WTC11 (cell line): ENCODE results near the gene MICU2. TPM values are rescaled to one million over a fixed set of nuclear protein-coding genes. Genes with fewer than 3 reads are reported as not detected.

ENCODE experiments used
- ATAC-seq: fragments of 200-7000 bp; cut with Tn5 transposase; 2 replicates; pipeline ENCODE4 v1.10.0; 2021; ENCODE audit warnings: mild to moderate bottlenecking, moderate library complexity
- CTCF ChIA-PET: fragments of 300-600 bp; sonication (Branson Sonifier 250); formaldehyde crosslinking; loops from one replicate; lab custom pipeline; 2021; ENCODE audit warnings: antibody characterized with exemption; lab: Charles Lee
- POLR2A ChIA-PET: fragments of 350-600 bp; sonication (Branson Sonifier 250); formaldehyde crosslinking; loops from one replicate; lab custom pipeline; 2021; ENCODE audit warnings: antibody characterized with exemption; lab: Charles Lee
- DNase-seq: peaks from one replicate; pipeline ENCODE4 v3.0.0; 2021; ENCODE audit warnings: low spot score
- H3K27ac Mint-ChIP-seq: 2 replicates; pipeline ENCODE4 v1.8.0; 2021; ENCODE audit warnings: mixed read lengths
- H3K27me3 Mint-ChIP-seq: 2 replicates; pipeline ENCODE4 v1.8.0; 2021; ENCODE audit warnings: low read depth, mild to moderate bottlenecking, moderate library complexity, mixed read lengths
- H3K36me3 Mint-ChIP-seq: 2 replicates; pipeline ENCODE4 v1.8.0; 2021; ENCODE audit warnings: mixed read lengths
- H3K4me1 Mint-ChIP-seq: 2 replicates; pipeline ENCODE4 v1.8.0; 2022; ENCODE audit warnings: mixed read lengths
- H3K4me3 Mint-ChIP-seq: 2 replicates; pipeline ENCODE4 v1.8.0; 2021; ENCODE audit warnings: mild to moderate bottlenecking, moderate library complexity, mixed read lengths
- H3K9me3 Mint-ChIP-seq: 2 replicates; pipeline ENCODE4 v1.8.0; 2021; ENCODE audit warnings: mixed read lengths
- CDX4 ChIP-seq: fragments of 250-450 bp; sonication (Bioruptor Pico); IDR thresholded peaks from 2 replicates; pipeline ENCODE4 v1.9.0; 2021; ENCODE audit warnings: moderate library complexity, mild to moderate bottlenecking, inconsistent platforms, borderline replicate concordance
- CREB1 ChIP-seq: sonication (generic); formaldehyde crosslinking; IDR thresholded peaks from 2 replicates; pipeline ENCODE4 v1.8.0; 2023; ENCODE audit warnings: mild to moderate bottlenecking, missing genetic modification reagents
- FOXJ3 ChIP-seq: sonication (generic); formaldehyde crosslinking; IDR thresholded peaks from 2 replicates; pipeline ENCODE4 v1.9.0; 2021; ENCODE audit warnings: missing genetic modification reagents, mild to moderate bottlenecking, borderline replicate concordance
- FOXK1 ChIP-seq: sonication (generic); formaldehyde crosslinking; IDR thresholded peaks from 2 replicates; pipeline ENCODE4 v1.8.0; 2022; ENCODE audit warnings: mild to moderate bottlenecking, moderate library complexity, missing genetic modification reagents
- IRF2 ChIP-seq: sonication (generic); formaldehyde crosslinking; IDR thresholded peaks from 2 replicates; pipeline ENCODE4 v1.8.0; 2022; ENCODE audit warnings: low read depth, missing genetic modification reagents, borderline replicate concordance
- KAT7 ChIP-seq: sonication (generic); formaldehyde crosslinking; IDR thresholded peaks from 2 replicates; pipeline ENCODE4 v1.8.1; 2023; ENCODE audit warnings: missing genetic modification reagents, mild to moderate bottlenecking, borderline replicate concordance
- MYBL2 ChIP-seq: sonication (generic); formaldehyde crosslinking; IDR thresholded peaks from 2 replicates; pipeline ENCODE4 v1.8.1; 2023; ENCODE audit warnings: mild to moderate bottlenecking, moderate library complexity, missing genetic modification reagents
- ZNF121 ChIP-seq: sonication (generic); formaldehyde crosslinking; IDR thresholded peaks from 2 replicates; pipeline ENCODE4 v1.8.0; 2023; ENCODE audit warnings: missing genetic modification reagents
- ZNF232 ChIP-seq: sonication (generic); formaldehyde crosslinking; IDR thresholded peaks from 2 replicates; pipeline ENCODE4 v1.8.0; 2022; ENCODE audit warnings: mild to moderate bottlenecking, missing genetic modification reagents
- ZNF263 ChIP-seq: sonication (generic); formaldehyde crosslinking; IDR thresholded peaks from 2 replicates; pipeline ENCODE4 v1.8.1; 2022; ENCODE audit warnings: low read depth, mild to moderate bottlenecking, moderate library complexity, missing genetic modification reagents
- ZSCAN18 ChIP-seq: fragments of 250-450 bp; sonication (Bioruptor Pico); IDR thresholded peaks from 2 replicates; pipeline ENCODE4 v2.1.2; 2022; ENCODE audit warnings: mild to moderate bottlenecking, moderate library complexity
- total RNA-seq: library from RNA; stranded (reverse); gene quantifications from 3 replicates; pipeline ENCODE4 v1.2.3, GENCODE V29; 2021
- TF ChIP-seq, protein P1 (sequence below): fragments of 200-600 bp; IDR thresholded peaks from 2 replicates; pipeline ENCODE4 v1.8.0; 2022; ENCODE audit warnings: antibody characterized with exemption
- TF ChIP-seq, protein P2 (sequence below): sonication (generic); formaldehyde crosslinking; IDR thresholded peaks from 2 replicates; pipeline ENCODE4 v1.8.1; 2023; ENCODE audit warnings: mild to moderate bottlenecking, missing genetic modification reagents
- TF ChIP-seq, protein P3 (sequence below): sonication (generic); formaldehyde crosslinking; IDR thresholded peaks from 2 replicates; pipeline ENCODE4 v1.8.1; 2022; ENCODE audit warnings: missing genetic modification reagents, borderline replicate concordance

The MICU2 gene
- total RNA-seq, 1 experiment from 2014 or later, result 33.8 TPM

DNA sequence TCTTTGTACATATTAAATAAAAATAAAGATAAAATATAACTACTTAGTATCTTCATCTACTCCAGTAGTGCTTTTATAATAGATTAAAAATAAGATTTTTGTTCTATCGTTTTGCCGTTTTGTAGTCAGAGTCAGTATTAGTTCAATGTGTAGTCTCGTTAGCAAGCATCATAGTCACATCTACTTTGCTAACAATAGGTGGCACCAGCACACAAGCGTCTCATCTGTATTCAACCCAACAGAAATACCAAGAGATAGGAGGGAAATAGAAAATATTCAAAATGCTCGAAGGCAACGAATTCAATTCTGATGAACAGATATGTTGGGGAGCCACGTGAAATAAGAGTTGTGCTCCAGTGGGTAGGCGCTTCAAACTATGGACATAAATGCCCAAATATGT, 21.4 kb upstream of the MICU2 start (continued):
- no peak for TF ChIP-seq ZSCAN18 (CRISPR knock-in tag)

DNA sequence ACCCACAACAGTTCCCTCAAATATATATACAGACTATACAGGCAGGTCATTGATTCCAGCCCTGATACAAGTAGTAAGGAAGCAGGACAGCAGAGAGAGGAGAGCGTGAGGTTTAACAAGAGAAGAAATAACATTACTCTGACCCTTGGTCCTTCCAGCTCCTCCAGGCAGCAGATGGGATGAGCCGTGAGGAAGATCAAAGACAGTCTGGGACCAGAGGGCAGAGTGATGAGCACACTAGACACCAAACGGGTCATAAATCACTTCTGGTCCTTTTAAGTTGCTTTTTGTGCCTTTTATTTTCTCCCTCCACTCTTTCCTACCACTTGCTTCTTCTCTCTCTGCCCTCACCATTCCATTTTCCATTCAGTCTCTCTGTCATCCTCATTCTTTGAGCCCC, 16.9 kb upstream of the MICU2 start:
- Mint-ChIP-seq H3K4me1 (no peaks in the 10 kb centered on the region), H3K27me3 (no peaks in the 10 kb centered on the region; the same call in none of the 2 replicates), H3K9me3 (peaks cover 6% of the 10 kb centered on the region; the same call in 1 of the 2 replicates), H3K36me3 (no peaks in the 10 kb centered on the region), H3K27ac (no peak overlapping the region), H3K4me3 (no peak overlapping the region)
- DNase-seq, result no peak
- TF ChIP-seq, protein P1, sequence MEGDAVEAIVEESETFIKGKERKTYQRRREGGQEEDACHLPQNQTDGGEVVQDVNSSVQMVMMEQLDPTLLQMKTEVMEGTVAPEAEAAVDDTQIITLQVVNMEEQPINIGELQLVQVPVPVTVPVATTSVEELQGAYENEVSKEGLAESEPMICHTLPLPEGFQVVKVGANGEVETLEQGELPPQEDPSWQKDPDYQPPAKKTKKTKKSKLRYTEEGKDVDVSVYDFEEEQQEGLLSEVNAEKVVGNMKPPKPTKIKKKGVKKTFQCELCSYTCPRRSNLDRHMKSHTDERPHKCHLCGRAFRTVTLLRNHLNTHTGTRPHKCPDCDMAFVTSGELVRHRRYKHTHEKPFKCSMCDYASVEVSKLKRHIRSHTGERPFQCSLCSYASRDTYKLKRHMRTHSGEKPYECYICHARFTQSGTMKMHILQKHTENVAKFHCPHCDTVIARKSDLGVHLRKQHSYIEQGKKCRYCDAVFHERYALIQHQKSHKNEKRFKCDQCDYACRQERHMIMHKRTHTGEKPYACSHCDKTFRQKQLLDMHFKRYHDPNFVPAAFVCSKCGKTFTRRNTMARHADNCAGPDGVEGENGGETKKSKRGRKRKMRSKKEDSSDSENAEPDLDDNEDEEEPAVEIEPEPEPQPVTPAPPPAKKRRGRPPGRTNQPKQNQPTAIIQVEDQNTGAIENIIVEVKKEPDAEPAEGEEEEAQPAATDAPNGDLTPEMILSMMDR, result no peak
- no peak for ATAC-seq
- ChIA-PET POLR2A (no interaction called here), CTCF (interaction anchor here (1.4 kb wide), 1 partner anchor 1175 kb away, joined by 4 read pairs; no protein-coding TSS in a partner anchor)

DNA sequence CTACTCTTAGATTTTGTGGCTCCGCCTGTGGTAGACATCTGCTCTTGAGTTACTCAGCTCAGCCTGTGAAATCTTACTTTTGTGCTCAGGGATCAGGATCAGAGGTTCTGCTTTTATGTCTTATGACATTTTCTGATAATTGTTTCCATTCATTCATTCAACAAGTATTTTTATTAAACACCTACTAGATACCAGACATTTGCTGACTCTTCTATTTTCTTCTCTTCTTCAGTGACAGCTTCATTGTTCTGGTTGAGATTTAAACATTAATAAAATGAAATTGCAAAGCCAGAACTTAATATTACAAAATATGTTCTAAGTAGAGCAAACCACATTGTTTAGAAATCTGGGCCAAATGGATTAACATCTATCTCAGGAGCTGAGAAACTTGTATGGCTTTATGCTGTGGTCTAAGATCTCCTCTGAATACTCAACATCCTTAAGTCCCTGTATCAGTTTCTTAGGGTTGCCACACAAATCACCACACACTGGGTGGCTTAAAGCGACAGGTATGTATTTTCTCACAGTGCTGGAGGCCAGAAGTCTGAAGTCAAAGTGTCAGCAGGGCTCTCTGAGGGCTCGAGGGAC, 15.8 kb upstream of the MICU2 start:
- H3K27me3 Mint-ChIP-seq, result no peaks in the 10 kb centered on the region; the same call in none of the 2 replicates
- no peak for TF ChIP-seq FOXK1 (CRISPR knock-in tag)
- TF ChIP-seq ZNF121 (CRISPR knock-in tag), result no peak
- TF ChIP-seq, protein P2, sequence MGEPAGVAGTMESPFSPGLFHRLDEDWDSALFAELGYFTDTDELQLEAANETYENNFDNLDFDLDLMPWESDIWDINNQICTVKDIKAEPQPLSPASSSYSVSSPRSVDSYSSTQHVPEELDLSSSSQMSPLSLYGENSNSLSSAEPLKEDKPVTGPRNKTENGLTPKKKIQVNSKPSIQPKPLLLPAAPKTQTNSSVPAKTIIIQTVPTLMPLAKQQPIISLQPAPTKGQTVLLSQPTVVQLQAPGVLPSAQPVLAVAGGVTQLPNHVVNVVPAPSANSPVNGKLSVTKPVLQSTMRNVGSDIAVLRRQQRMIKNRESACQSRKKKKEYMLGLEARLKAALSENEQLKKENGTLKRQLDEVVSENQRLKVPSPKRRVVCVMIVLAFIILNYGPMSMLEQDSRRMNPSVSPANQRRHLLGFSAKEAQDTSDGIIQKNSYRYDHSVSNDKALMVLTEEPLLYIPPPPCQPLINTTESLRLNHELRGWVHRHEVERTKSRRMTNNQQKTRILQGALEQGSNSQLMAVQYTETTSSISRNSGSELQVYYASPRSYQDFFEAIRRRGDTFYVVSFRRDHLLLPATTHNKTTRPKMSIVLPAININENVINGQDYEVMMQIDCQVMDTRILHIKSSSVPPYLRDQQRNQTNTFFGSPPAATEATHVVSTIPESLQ (CRISPR knock-in tag), result no peak
- no peak for TF ChIP-seq ZNF263 (CRISPR knock-in tag)
- TF ChIP-seq IRF2 (CRISPR knock-in tag), result no peak
- no peak for TF ChIP-seq KAT7 (CRISPR knock-in tag)
- TF ChIP-seq ZNF232 (CRISPR knock-in tag), result no peak
- TF ChIP-seq CREB1 (CRISPR knock-in tag), result no peak
- no peak for TF ChIP-seq FOXJ3 (CRISPR knock-in tag)
- no peak for TF ChIP-seq CDX4
- TF ChIP-seq MYBL2 (CRISPR knock-in tag), result no peak
- TF ChIP-seq, protein P3, sequence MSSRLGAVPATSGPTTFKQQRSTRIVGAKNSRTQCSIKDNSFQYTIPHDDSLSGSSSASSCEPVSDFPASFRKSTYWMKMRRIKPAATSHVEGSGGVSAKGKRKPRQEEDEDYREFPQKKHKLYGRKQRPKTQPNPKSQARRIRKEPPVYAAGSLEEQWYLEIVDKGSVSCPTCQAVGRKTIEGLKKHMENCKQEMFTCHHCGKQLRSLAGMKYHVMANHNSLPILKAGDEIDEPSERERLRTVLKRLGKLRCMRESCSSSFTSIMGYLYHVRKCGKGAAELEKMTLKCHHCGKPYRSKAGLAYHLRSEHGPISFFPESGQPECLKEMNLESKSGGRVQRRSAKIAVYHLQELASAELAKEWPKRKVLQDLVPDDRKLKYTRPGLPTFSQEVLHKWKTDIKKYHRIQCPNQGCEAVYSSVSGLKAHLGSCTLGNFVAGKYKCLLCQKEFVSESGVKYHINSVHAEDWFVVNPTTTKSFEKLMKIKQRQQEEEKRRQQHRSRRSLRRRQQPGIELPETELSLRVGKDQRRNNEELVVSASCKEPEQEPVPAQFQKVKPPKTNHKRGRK, result no peak
- H3K9me3 Mint-ChIP-seq, result no peaks in the 10 kb centered on the region
- DNase-seq (no peak), ATAC-seq (no peak)
- no peak overlapping the region for H3K27ac Mint-ChIP-seq
- POLR2A ChIA-PET, result no interaction called here
- CTCF ChIA-PET, result interaction anchor here (1.4 kb wide), 1 partner anchor 1176 kb away, joined by 4 read pairs; no protein-coding TSS in a partner anchor
- no peaks in the 10 kb centered on the region for H3K4me1 Mint-ChIP-seq
- no peak overlapping the region for H3K4me3 Mint-ChIP-seq
- no peaks in the 10 kb centered on the region for H3K36me3 Mint-ChIP-seq
